Left lung (tissue), 10 donors: ENCODE measurements around the gene PTK6. TPM values are rescaled to one million over a fixed set of nuclear protein-coding genes. Genes with fewer than 3 reads are reported as not detected.

Source experiments
- ATAC-seq: fragments of 200-7000 bp; cut with Tn5 transposase; one replicate; pipeline ENCODE4 v1.9.1; 2020; ENCODE audit warnings: moderate library complexity
- DNase-seq, 4 donors: peaks; one replicate each; pipeline ENCODE4 v3.0.0-alpha.2; 2013 to 2020
- H3K27ac ChIP-seq, 2 donors: fragments of 200-600 bp; sonication (generic) in 1 of 2; one replicate each; pipeline versions ENCODE4 v1.5.0 to v1.8.0; 2020 to 2021
- H3K27me3 ChIP-seq, 2 donors: fragments of 200-600 bp; sonication (generic) in 1 of 2; one replicate each; pipeline versions ENCODE4 v1.5.0 to v1.8.0; 2020 to 2021
- H3K36me3 ChIP-seq, 2 donors: fragments of 200-600 bp; sonication (generic) in 1 of 2; one replicate each; pipeline versions ENCODE4 v1.5.0 to v1.8.0; 2020 to 2021
- H3K4me1 ChIP-seq, 2 donors: fragments of 200-600 bp; one replicate each; pipeline ENCODE4 v1.8.0; 2021
- H3K4me3 ChIP-seq, 2 donors: fragments of 200-600 bp; sonication (generic) in 1 of 2; one replicate each; pipeline versions ENCODE4 v1.5.0 to v1.8.0; 2020 to 2021; ENCODE audit warnings: mild to moderate bottlenecking in 1 of 2
- H3K9me3 ChIP-seq, 2 donors: fragments of 200-600 bp; sonication (generic) in 1 of 2; one replicate each; pipeline versions ENCODE4 v1.5.0 to v1.8.0; 2020 to 2021
- intact Hi-C, 2 donors: fragments of 100-400 bp; cut with DNase I; formaldehyde crosslinking; loops; one replicate each; pipeline versions ENCODE4 v1.11.2 to v1.14.2; 2022
- polyA plus RNA-seq, 6 donors: library from polyadenylated mRNA; unstranded; fragments of 120-200 nt; gene quantifications; one replicate each; pipeline ENCODE4 v1.2.1, GENCODE V29; 2013; ENCODE audit not compliant: insufficient read length in 6 of 6
- total RNA-seq, 2 donors: library from RNA; stranded (reverse); fragmentation: NEBNext Ultra II Directional; extraction: Animal tissue kit (Norgen Biotek cat#: 25700); gene quantifications; one replicate each; pipeline ENCODE4 v1.2.1, GENCODE V29; 2021
- TF ChIP-seq, protein P1 (sequence below), 2 donors: fragments of 200-600 bp; sonication (generic) in 1 of 2; IDR thresholded peaks; one replicate each; pipeline versions ENCODE4 v1.5.0 to v1.8.0; 2021; ENCODE audit warnings: antibody characterized with exemption in 2 of 2
- donor health status: DM: no; HTN: yes; CAD: no.
- donor health status: DM: no; HTN: no; CAD: no.

PTK6 gene
- total and polyA plus RNA-seq, 8 donors = 0.53 to 7.3 (median 0.75) TPM

DNA sequence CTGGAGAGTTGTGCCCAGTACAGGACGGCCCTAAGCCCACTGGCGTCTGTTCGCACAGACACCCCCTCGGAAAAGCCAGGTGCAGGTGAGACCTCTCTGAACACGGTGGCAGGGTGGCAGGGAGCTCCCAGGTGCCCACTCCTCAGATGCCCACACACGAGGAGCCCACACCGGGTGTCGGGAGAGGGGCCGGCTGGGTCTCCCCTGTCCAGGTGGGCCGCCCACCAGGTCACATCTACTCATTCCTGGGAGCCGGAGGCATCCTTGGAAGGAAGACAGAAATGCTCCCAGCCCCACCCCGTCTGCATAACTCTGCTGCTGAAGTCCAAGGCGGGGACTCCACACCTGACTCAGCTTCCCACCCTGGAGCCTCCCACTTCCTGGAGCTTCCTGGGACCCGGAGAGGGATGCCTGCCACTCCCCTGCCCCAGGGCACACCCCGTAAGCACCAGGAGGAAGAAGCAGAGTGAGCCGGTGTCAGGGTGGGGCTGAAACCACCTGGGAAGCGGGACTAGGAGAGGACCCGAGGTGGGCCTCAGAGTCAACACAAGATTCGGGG lies 7.9 kb upstream of the PTK6 start:
- TF ChIP-seq, protein P1, sequence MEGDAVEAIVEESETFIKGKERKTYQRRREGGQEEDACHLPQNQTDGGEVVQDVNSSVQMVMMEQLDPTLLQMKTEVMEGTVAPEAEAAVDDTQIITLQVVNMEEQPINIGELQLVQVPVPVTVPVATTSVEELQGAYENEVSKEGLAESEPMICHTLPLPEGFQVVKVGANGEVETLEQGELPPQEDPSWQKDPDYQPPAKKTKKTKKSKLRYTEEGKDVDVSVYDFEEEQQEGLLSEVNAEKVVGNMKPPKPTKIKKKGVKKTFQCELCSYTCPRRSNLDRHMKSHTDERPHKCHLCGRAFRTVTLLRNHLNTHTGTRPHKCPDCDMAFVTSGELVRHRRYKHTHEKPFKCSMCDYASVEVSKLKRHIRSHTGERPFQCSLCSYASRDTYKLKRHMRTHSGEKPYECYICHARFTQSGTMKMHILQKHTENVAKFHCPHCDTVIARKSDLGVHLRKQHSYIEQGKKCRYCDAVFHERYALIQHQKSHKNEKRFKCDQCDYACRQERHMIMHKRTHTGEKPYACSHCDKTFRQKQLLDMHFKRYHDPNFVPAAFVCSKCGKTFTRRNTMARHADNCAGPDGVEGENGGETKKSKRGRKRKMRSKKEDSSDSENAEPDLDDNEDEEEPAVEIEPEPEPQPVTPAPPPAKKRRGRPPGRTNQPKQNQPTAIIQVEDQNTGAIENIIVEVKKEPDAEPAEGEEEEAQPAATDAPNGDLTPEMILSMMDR (IDR thresholded peaks at IDR 0.05) = no peak
- no peak overlapping the region for H3K4me3 ChIP-seq
- no peaks in the 10 kb centered on the region for H3K4me1 ChIP-seq
- DNase-seq (no peak), ATAC-seq (peak; percentile 10)
- H3K36me3 ChIP-seq = no peaks in the 10 kb centered on the region
- no peaks in the 10 kb centered on the region for H3K9me3 ChIP-seq
- intact Hi-C loops = no loop called here
- H3K27ac ChIP-seq = no peak overlapping the region
- H3K27me3 ChIP-seq = peaks cover 18 to 62% of the 10 kb centered on the region in 2 donors

DNA sequence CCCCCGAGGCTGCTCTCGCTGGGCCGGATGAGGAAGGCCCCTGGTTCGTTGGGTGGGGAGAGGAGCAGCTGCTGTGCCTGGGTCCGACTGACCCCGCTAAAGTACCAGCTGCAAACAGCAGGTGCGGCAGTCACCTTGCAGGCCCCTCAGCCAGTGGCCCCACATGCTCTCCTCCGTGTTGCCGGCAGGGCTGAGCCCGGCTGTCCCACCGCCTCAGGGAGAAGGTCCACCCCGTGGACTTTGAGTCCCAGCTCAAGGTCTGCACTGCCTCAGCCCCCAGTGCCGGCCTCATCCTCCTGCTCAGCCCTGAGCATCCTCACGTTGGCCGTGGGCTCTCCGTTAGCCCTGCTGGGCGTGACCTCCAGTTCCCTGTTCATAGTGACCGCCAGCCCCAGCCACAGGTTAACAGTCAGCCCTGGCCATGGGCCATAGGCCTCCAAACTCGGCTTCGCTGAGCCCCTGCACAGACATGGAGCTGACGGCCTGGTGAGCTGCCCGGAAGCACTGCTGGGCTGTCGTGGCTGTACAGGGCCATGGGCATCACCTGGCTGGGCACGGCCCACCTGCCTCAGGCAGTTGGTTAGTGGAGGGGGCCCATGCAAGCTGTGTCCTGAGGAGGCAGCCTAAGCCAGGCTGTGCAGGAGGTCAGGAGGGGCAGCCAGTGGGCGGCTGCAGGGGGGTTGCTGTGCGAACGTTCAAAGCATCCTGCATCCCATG lies 7.2 kb upstream of the PTK6 start:
- TF ChIP-seq, protein P1 (IDR thresholded peaks at IDR 0.05) = no peak
- Histone ChIP-seq H3K27me3 (peaks cover 18 to 55% of the 10 kb centered on the region in 2 donors), H3K4me1 (no peaks in the 10 kb centered on the region), H3K27ac (no peak overlapping the region), H3K4me3 (no peak overlapping the region), H3K9me3 (no peaks in the 10 kb centered on the region), H3K36me3 (no peaks in the 10 kb centered on the region)
- no peak for ATAC-seq
- DNase-seq = no peak
- intact Hi-C loops = no loop called here

DNA sequence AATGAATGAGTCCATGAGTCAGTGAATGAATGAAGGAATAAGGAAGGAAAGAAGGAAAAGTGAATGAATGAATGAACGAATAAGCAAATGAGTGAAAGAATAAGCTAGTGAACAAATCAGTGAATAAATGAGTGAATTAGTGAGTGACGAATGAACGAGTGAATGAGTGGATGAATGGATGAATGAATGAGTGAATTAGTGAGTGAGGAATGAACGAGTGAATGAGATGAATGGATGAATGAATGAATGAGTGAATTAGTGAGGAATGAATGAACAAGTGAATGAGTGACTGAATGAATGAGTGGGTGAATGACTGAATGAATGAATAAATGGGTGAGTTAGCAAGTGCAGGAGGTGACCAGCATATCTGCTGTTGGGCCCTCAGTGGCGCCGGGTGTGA lies 6.6 kb upstream of the PTK6 start:
- Histone ChIP-seq H3K27ac (no peak overlapping the region), H3K36me3 (no peaks in the 10 kb centered on the region), H3K27me3 (peaks cover 16 to 49% of the 10 kb centered on the region in 2 donors), H3K4me3 (no peak overlapping the region), H3K4me1 (peaks cover 0 to 4% of the 10 kb centered on the region in 2 donors), H3K9me3 (no peaks in the 10 kb centered on the region)
- ATAC-seq (no peak), DNase-seq (no peak)
- TF ChIP-seq, protein P1 (IDR thresholded peaks at IDR 0.05) = no peak
- intact Hi-C loops = no loop called here

DNA sequence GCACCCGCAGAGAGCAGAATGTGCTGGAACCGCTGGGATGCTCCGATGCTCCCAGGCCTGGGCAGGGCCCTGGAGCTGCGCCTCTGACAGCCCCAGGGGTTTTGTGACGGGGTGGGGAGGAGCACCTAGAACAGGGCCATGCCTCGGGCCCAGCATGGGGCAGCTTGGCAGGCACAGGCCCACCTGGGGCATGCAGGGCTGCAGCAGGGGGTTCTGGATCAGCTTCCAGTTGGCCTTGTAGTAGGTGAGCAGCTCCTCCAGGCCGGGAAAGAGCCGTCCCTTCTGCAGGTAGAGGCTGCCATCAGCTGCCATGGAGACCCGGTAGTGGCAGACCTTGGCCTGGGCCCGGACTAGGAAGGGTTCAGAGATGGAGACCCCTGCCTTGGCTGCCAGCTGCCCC lies 6.0 kb upstream of the PTK6 start:
- H3K36me3 ChIP-seq = no peaks in the 10 kb centered on the region
- peaks cover 10 to 42% of the 10 kb centered on the region in 2 donors for H3K27me3 ChIP-seq
- ATAC-seq (no peak), DNase-seq (no peak)
- H3K27ac ChIP-seq = no peak overlapping the region
- peaks cover 4 to 10% of the 10 kb centered on the region in 2 donors for H3K4me1 ChIP-seq
- TF ChIP-seq, protein P1 (IDR thresholded peaks at IDR 0.05) = no peak
- H3K9me3 ChIP-seq = no peaks in the 10 kb centered on the region
- no peak overlapping the region for H3K4me3 ChIP-seq
- intact Hi-C loops = no loop called here

DNA sequence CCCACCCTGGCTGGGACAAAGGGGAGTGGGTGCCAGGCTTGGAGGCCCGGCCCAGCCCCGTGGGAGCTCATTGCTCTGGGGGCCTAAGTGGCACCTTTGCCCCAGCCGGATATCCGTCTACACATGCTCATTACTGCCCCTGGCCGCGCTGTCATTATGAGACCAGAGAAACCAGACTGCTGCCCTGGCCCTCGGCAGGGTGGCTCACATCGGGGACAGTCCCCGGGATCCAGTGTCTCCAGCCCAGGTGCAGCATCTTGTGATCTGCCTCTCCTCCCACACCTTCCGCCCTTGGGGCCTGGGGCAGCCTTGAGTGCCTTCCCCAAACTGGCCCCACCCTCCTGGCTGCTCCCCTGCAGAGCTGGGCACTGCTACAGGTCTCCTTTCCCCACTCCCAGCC lies 5.5 kb upstream of the PTK6 start:
- Histone ChIP-seq H3K9me3 (no peaks in the 10 kb centered on the region), H3K27ac (no peak overlapping the region), H3K36me3 (no peaks in the 10 kb centered on the region), H3K27me3 (peaks cover 6 to 38% of the 10 kb centered on the region in 2 donors), H3K4me1 (peaks cover 4 to 14% of the 10 kb centered on the region in 2 donors), H3K4me3 (no peak overlapping the region)
- intact Hi-C loops = no loop called here
- DNase-seq = no peak
- TF ChIP-seq, protein P1 (IDR thresholded peaks at IDR 0.05) = no peak
- no peak for ATAC-seq
